Stimulated activated CD4-positive, alpha-beta T cell treated with anti-CD3 and anti-CD28 coated beads, TNF-alpha, amount 100 ng/mL, for 48 hours (primary cell): ENCODE measurements around the gene SNAPC1.

ENCODE experiments used
- DNase-seq, 3 donors: peaks; one replicate each; pipeline ENCODE4 v3.0.0-alpha.2; 2020; ENCODE audit warnings: low read depth in 3 of 3

SNAPC1 gene

GRCh38 chr14:61811882-61812346 is 49.7 kb downstream of the SNAPC1 start:
- DNase-seq, result no peak

GRCh38 chr14:61812347-61813095 is 50.3 kb downstream of the SNAPC1 start, which contains the start of gene SYT16:
TSS of gene SYT16 (plus strand) at chr14:61812703.
- DNase-seq, result no peak

- no peak for DNase-seq
Observed at GRCh38 chr14:61813096-61813606, 50.9 kb downstream of the SNAPC1 start.

- no peak for DNase-seq
Observed at GRCh38 chr14:61822458-61822857, 60.2 kb downstream of the SNAPC1 start.

GRCh38 chr14:61832783-61833182 is 70.6 kb downstream of the SNAPC1 start:
- DNase-seq, result no peak

GRCh38 chr14:61836184-61836583 is 74.0 kb downstream of the SNAPC1 start:
- no peak for DNase-seq

GRCh38 chr14:61836807-61837206 is 74.6 kb downstream of the SNAPC1 start:
- no peak for DNase-seq

GRCh38 chr14:61837336-61838229 is 75.4 kb downstream of the SNAPC1 start:
- peak; percentile 52 to 69 (median 64) for DNase-seq

- DNase-seq, result no peak
Observed at GRCh38 chr14:61838661-61839245, 76.5 kb downstream of the SNAPC1 start.

GRCh38 chr14:61839507-61839906 is 77.3 kb downstream of the SNAPC1 start:
- no peak for DNase-seq

GRCh38 chr14:61841145-61841544 is 78.9 kb downstream of the SNAPC1 start:
- no peak for DNase-seq
